ENCODE data around the gene EMP1. TPM values are rescaled to one million over a fixed set of nuclear protein-coding genes. Genes with fewer than 3 reads are reported as not detected.

EMP1 gene, protein sequence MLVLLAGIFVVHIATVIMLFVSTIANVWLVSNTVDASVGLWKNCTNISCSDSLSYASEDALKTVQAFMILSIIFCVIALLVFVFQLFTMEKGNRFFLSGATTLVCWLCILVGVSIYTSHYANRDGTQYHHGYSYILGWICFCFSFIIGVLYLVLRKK
- total RNA-seq: 70.9 and 92.3 TPM in 2 replicates

GRCh38 chr12:13196130-13196921 is at the start of gene EMP1:
Gene EMP1 (plus strand): TSS chr12:13196726. CDS start chr12:13211511, 14,785 bp downstream.

Other genes starting within 250 kb of the EMP1 start
- gene GPRC5D, start 244.6 kb upstream of the EMP1 start, total RNA-seq: 0.13 TPM in 1 of 2 replicates, not detected in the other
- 18.6 and 38.0 TPM in 2 replicates for gene HEBP1, start 196.5 kb upstream of the EMP1 start, total RNA-seq
- 2.7 and 4.4 TPM in 2 replicates for gene FAM234B, start 152.3 kb upstream of the EMP1 start, total RNA-seq
- gene GSG1, start 93.1 kb upstream of the EMP1 start, total RNA-seq: 1.1 TPM in 1 of 2 replicates, not detected in the other

Data from mesangial cell (primary cell).